K562 treated with DMSO at 1 percent for 24 hours (cell line): ENCODE measurements around the gene CALM3. TPM values are rescaled to one million over a fixed set of nuclear protein-coding genes. Genes with fewer than 3 reads are reported as not detected.

Experiments used
- total RNA-seq: library from RNA; unstranded; fragments of 300-600 nt; gene quantifications from 2 replicates; pipeline ENCODE4 v1.2.3, GENCODE V29; 2022; ENCODE audit warnings: low read depth; ENCODE audit not compliant: insufficient read depth

Gene CALM3
- total RNA-seq: 359 and 376 TPM in 2 replicates

GRCh38 chr19:46601318-46602224, at the start of gene CALM3:
Gene CALM3, plus strand, starts transcription at chr19:46601330. Its CDS starts 105 bp downstream, at chr19:46601435.

GRCh38 chr19:46624958-46625661, 24.0 kb downstream of the CALM3 start, which contains the start of gene PTGIR:
Gene PTGIR, minus strand, starts transcription at chr19:46625089. Its CDS starts 864 bp downstream, at chr19:46624225.

GRCh38 chr19:46635920-46636761, 35.0 kb downstream of the CALM3 start, which contains the start of gene GNG8:
Gene GNG8, minus strand, starts transcription at chr19:46636202. Its CDS starts 1,520 bp downstream, at chr19:46634682.

Other genes starting within 250 kb of the CALM3 start
- 14.2 and 14.4 TPM in 2 replicates for gene CCDC8, start 187.8 kb upstream of the CALM3 start, total RNA-seq
- gene PNMA8C, start 172.4 kb upstream of the CALM3 start, total RNA-seq: not detected in 2 replicates
- 16.6 and 17.2 TPM in 2 replicates for gene PNMA8A, start 129.8 kb upstream of the CALM3 start, total RNA-seq
- not detected in 2 replicates for gene PNMA8B, start 105.5 kb upstream of the CALM3 start, total RNA-seq
- not detected in 2 replicates for gene PTGIR, start 23.8 kb downstream of the CALM3 start, total RNA-seq
- gene GNG8, start 34.9 kb downstream of the CALM3 start, total RNA-seq: not detected in 2 replicates
- 5.0 and 5.6 TPM in 2 replicates for gene DACT3, start 59.9 kb downstream of the CALM3 start, total RNA-seq
- 79.6 and 82.6 TPM in 2 replicates for gene PRKD2, start 115.8 kb downstream of the CALM3 start, total RNA-seq
- gene FKRP, start 144.7 kb downstream of the CALM3 start, total RNA-seq: 66.9 and 77.4 TPM in 2 replicates
- 98.4 and 113 TPM in 2 replicates for gene STRN4, start 145.1 kb downstream of the CALM3 start, total RNA-seq
- gene SLC1A5, start 187.3 kb downstream of the CALM3 start, total RNA-seq: 618 and 623 TPM in 2 replicates
- gene AP2S1, start 249.5 kb downstream of the CALM3 start, total RNA-seq: 459 and 462 TPM in 2 replicates